ENCODE results near the gene SLC6A5. TPM values are rescaled to one million over a fixed set of nuclear protein-coding genes. Genes with fewer than 3 reads are reported as not detected.

Gene SLC6A5
- total RNA-seq, 6 experiments from 2014 or later, result not detected

- intact Hi-C loops (cut with DNase I), result no loop called here
- DNase-seq (no peak), ATAC-seq (no peak)
- H3K4me3 ChIP-seq, result no peak overlapping the region
- TF ChIP-seq CTCF (IDR thresholded peaks at IDR 0.05) (no peak), POLR2A (IDR thresholded peaks at IDR 0.05) (no peak)
- H3K4me1 ChIP-seq, result peaks cover 0 to 4% (median under 1%) of the 10 kb centered on the region in 4 donors
- H3K27ac ChIP-seq, result no peak overlapping the region
- H3K36me3 ChIP-seq, result no peaks in the 10 kb centered on the region
- no peaks in the 10 kb centered on the region for H3K9me3 ChIP-seq
- H3K27me3 ChIP-seq, result no peaks in the 10 kb centered on the region
- 53% methylated on average over 3 of the region's 3 CpGs for WGBS (ENCODE audit: insufficient coverage, low coverage, low lambda C conversion rate, missing lambda C conversion rate)
These were observed 9.0 kb upstream of the SLC6A5 start for GRCh38 chr11:20590381-20590780.

GRCh38 chr11:20592741-20593140 is 6.7 kb upstream of the SLC6A5 start:
- H3K27me3 ChIP-seq, result peaks cover 0 to 9% of the 10 kb centered on the region in 2 donors

GRCh38 chr11:20594274-20595061 is 4.9 kb upstream of the SLC6A5 start:
- intact Hi-C loops (cut with DNase I), result no loop called here
- ATAC-seq, result no peak
- H3K27ac ChIP-seq, result no peak overlapping the region
- peaks cover 5 to 19% of the 10 kb centered on the region in 2 donors for H3K27me3 ChIP-seq
- no peak overlapping the region for H3K4me3 ChIP-seq
- 55% methylated on average over 7 of the region's 8 CpGs for WGBS (ENCODE audit: insufficient coverage, low coverage, low lambda C conversion rate, missing lambda C conversion rate)
- H3K36me3 ChIP-seq, result no peaks in the 10 kb centered on the region
- no peak for DNase-seq
- TF ChIP-seq CTCF (IDR thresholded peaks at IDR 0.05) (no peak), POLR2A (IDR thresholded peaks at IDR 0.05) (no peak)
- peaks cover 0 to 10% (median under 1%) of the 10 kb centered on the region in 4 donors for H3K4me1 ChIP-seq
- H3K9me3 ChIP-seq, result no peaks in the 10 kb centered on the region

More at GRCh38 chr11:20592741-20593140, 6.7 kb upstream of the SLC6A5 start:
- H3K27ac ChIP-seq, result no peak overlapping the region
- 25% methylated on average over 2 of the region's 2 CpGs for WGBS (ENCODE audit: insufficient coverage, low coverage, low lambda C conversion rate, missing lambda C conversion rate)
- H3K9me3 ChIP-seq, result no peaks in the 10 kb centered on the region
- no peak for DNase-seq
- peak; percentile 79 to 88 (median 84) for ATAC-seq
- intact Hi-C loops (cut with DNase I), result no loop called here
- TF ChIP-seq POLR2A (IDR thresholded peaks at IDR 0.05) (no peak), CTCF (IDR thresholded peaks at IDR 0.05) (peak; percentile 22 to 36 (median 26))
- no peaks in the 10 kb centered on the region for H3K36me3 ChIP-seq
- peaks cover 0 to 8% (median under 1%) of the 10 kb centered on the region in 4 donors for H3K4me1 ChIP-seq
- no peak overlapping the region for H3K4me3 ChIP-seq

- no peak for TF ChIP-seq POLR2A (IDR thresholded peaks at IDR 0.05)
- TF ChIP-seq CTCF (IDR thresholded peaks at IDR 0.05), result no peak
- WGBS (ENCODE audit: insufficient coverage, low coverage, low lambda C conversion rate, missing lambda C conversion rate), result 60% methylated on average over 5 of the region's 5 CpGs
These were observed 4.3 kb upstream of the SLC6A5 start for GRCh38 chr11:20595101-20595500.

More at GRCh38 chr11:20595101-20595500, 4.3 kb upstream of the SLC6A5 start:
- H3K36me3 ChIP-seq, result no peaks in the 10 kb centered on the region
- ATAC-seq, result no peak
- no peaks in the 10 kb centered on the region for H3K9me3 ChIP-seq
- H3K4me1 ChIP-seq, result peaks cover 0 to 10% (median under 1%) of the 10 kb centered on the region in 4 donors
- no peak for DNase-seq
- intact Hi-C loops (cut with DNase I), result no loop called here
- no peak overlapping the region for H3K27ac ChIP-seq
- peaks cover 10 to 25% of the 10 kb centered on the region in 2 donors for H3K27me3 ChIP-seq
- H3K4me3 ChIP-seq, result no peak overlapping the region
